WTC11 (cell line): Measurements from ENCODE around the gene GALNT16. TPM values are rescaled to one million over a fixed set of nuclear protein-coding genes. Genes with fewer than 3 reads are reported as not detected.

ENCODE experiments used
- ATAC-seq: fragments of 200-7000 bp; cut with Tn5 transposase; 2 replicates; pipeline ENCODE4 v1.10.0; 2021; ENCODE audit warnings: mild to moderate bottlenecking, moderate library complexity
- CTCF ChIA-PET: fragments of 300-600 bp; sonication (Branson Sonifier 250); formaldehyde crosslinking; loops from one replicate; lab custom pipeline; 2021; ENCODE audit warnings: antibody characterized with exemption; lab: Charles Lee
- POLR2A ChIA-PET: fragments of 350-600 bp; sonication (Branson Sonifier 250); formaldehyde crosslinking; loops from one replicate; lab custom pipeline; 2021; ENCODE audit warnings: antibody characterized with exemption; lab: Charles Lee
- DNase-seq: peaks from one replicate; pipeline ENCODE4 v3.0.0; 2021; ENCODE audit warnings: low spot score
- H3K27ac Mint-ChIP-seq: 2 replicates; pipeline ENCODE4 v1.8.0; 2021; ENCODE audit warnings: mixed read lengths
- H3K27me3 Mint-ChIP-seq: 2 replicates; pipeline ENCODE4 v1.8.0; 2021; ENCODE audit warnings: low read depth, mild to moderate bottlenecking, moderate library complexity, mixed read lengths
- H3K36me3 Mint-ChIP-seq: 2 replicates; pipeline ENCODE4 v1.8.0; 2021; ENCODE audit warnings: mixed read lengths
- H3K4me1 Mint-ChIP-seq: 2 replicates; pipeline ENCODE4 v1.8.0; 2022; ENCODE audit warnings: mixed read lengths
- H3K4me3 Mint-ChIP-seq: 2 replicates; pipeline ENCODE4 v1.8.0; 2021; ENCODE audit warnings: mild to moderate bottlenecking, moderate library complexity, mixed read lengths
- H3K9me3 Mint-ChIP-seq: 2 replicates; pipeline ENCODE4 v1.8.0; 2021; ENCODE audit warnings: mixed read lengths
- EMX1 ChIP-seq: fragments of 250-450 bp; sonication (Bioruptor Pico); IDR thresholded peaks from 2 replicates; pipeline ENCODE4 v1.8.0; 2021; ENCODE audit warnings: mild to moderate bottlenecking
- GABPB1 ChIP-seq: sonication (generic); formaldehyde crosslinking; IDR thresholded peaks from 2 replicates; pipeline ENCODE4 v1.8.1; 2023; ENCODE audit warnings: mild to moderate bottlenecking, missing genetic modification reagents
- GRHL2 ChIP-seq: fragments of 250-450 bp; sonication (Bioruptor Pico); IDR thresholded peaks from 2 replicates; pipeline ENCODE4 v1.8.0; 2022; ENCODE audit warnings: mild to moderate bottlenecking, moderate library complexity; ENCODE audit not compliant: insufficient replicate concordance, severe bottlenecking
- IRF2 ChIP-seq: sonication (generic); formaldehyde crosslinking; IDR thresholded peaks from 2 replicates; pipeline ENCODE4 v1.8.0; 2022; ENCODE audit warnings: low read depth, missing genetic modification reagents, borderline replicate concordance
- SMAD4 ChIP-seq: sonication (generic); formaldehyde crosslinking; IDR thresholded peaks from 2 replicates; pipeline ENCODE4 v1.8.0; 2022; ENCODE audit warnings: mild to moderate bottlenecking, missing genetic modification reagents
- ZNF396 ChIP-seq: fragments of 250-450 bp; sonication (Bioruptor Pico); IDR thresholded peaks from 2 replicates; pipeline ENCODE4 v1.8.0; 2021; ENCODE audit warnings: mild to moderate bottlenecking, moderate library complexity, borderline replicate concordance
- total RNA-seq: library from RNA; stranded (reverse); gene quantifications from 3 replicates; pipeline ENCODE4 v1.2.3, GENCODE V29; 2021
- TF ChIP-seq, protein P1 (sequence below): sonication (generic); formaldehyde crosslinking; IDR thresholded peaks from 2 replicates; pipeline ENCODE4 v1.8.1; 2022; ENCODE audit warnings: mild to moderate bottlenecking, moderate library complexity, missing genetic modification reagents
- TF ChIP-seq, protein P2 (sequence below): sonication (generic); formaldehyde crosslinking; IDR thresholded peaks from 2 replicates; pipeline ENCODE4 v1.8.0; 2022; ENCODE audit warnings: mild to moderate bottlenecking, missing genetic modification reagents
- TF ChIP-seq, protein P3 (sequence below): sonication (generic); formaldehyde crosslinking; IDR thresholded peaks from 2 replicates; pipeline ENCODE4 v1.8.0; 2023; ENCODE audit warnings: missing genetic modification reagents, mild to moderate bottlenecking, borderline replicate concordance
- TF ChIP-seq, protein P4 (sequence below): sonication (generic); formaldehyde crosslinking; IDR thresholded peaks from 2 replicates; pipeline ENCODE4 v1.8.0; 2022; ENCODE audit warnings: mild to moderate bottlenecking, missing genetic modification reagents
- TF ChIP-seq, protein P5 (sequence below): fragments of 250-450 bp; sonication (Bioruptor Pico); IDR thresholded peaks from 2 replicates; pipeline ENCODE4 v1.9.0; 2021; ENCODE audit warnings: mild to moderate bottlenecking
- TF ChIP-seq, protein P6 (sequence below): sonication (generic); formaldehyde crosslinking; conservative IDR thresholded peaks from 2 replicates; pipeline ENCODE4 v1.8.1; 2022; ENCODE audit warnings: mild to moderate bottlenecking, missing genetic modification reagents

Gene GALNT16
- total RNA-seq, 1 experiment from 2014 or later = 4.5 TPM

DNA sequence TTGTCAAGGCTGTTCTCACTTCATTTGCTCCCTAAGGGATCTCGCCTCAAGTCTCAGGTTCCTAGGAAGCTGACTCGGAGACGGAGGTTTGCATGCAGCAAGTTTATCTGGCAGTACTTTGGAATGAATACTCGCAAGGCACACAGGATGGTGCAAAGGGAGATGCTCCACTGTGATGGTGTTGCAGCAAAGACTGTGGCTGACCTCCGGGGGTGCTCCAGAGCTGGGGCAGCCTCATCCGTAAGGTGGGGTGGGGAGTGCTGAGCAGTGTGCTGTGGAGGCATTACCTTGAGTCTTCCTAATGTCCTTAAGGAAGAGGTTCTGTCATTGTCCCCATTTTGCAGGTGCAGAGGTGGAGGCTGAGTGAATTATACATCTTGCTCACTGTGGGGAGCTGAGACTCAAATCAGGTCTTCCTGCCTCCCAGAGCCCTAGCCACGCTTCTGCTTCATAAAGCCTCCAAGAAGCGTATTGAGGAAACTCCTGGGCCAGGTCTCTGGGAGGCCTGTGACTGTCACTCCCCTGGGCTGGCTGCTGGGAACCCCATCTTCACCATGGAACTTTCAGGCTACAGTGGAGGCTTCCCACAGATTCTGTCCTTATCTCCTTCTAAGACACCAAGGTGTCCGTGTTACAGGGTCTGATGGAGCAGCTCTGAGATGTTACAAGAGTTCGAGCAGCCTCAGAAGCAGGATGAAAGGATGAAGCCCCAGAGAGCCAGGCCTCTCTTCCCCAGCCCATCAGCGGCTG is 39.5 kb downstream of the GALNT16 start:
- ChIA-PET POLR2A (no interaction called here), CTCF (interaction anchor here (0.5 to 3.2 kb wide), 9 partner anchors 9 to 873 kb away, joined by 3 to 23 read pairs (median 3); partner anchors contain the start of gene GALNT16)
- no peaks in the 10 kb centered on the region; the same call in 1 of the 2 replicates for H3K27me3 Mint-ChIP-seq
- 0 out of 2 replicates have a peak, but pooled peaks cover 3% of the 10 kb centered on the region for H3K4me1 Mint-ChIP-seq
- no peak overlapping the region for H3K4me3 Mint-ChIP-seq
- H3K27ac Mint-ChIP-seq = no peak overlapping the region
- ATAC-seq = peak; percentile 99
- H3K9me3 Mint-ChIP-seq = no peaks in the 10 kb centered on the region
- no peak for TF ChIP-seq EMX1 (CRISPR knock-in tag)
- TF ChIP-seq, protein P1, sequence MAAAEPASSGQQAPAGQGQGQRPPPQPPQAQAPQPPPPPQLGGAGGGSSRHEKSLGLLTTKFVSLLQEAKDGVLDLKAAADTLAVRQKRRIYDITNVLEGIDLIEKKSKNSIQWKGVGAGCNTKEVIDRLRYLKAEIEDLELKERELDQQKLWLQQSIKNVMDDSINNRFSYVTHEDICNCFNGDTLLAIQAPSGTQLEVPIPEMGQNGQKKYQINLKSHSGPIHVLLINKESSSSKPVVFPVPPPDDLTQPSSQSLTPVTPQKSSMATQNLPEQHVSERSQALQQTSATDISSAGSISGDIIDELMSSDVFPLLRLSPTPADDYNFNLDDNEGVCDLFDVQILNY = no peak
- TF ChIP-seq, protein P2, sequence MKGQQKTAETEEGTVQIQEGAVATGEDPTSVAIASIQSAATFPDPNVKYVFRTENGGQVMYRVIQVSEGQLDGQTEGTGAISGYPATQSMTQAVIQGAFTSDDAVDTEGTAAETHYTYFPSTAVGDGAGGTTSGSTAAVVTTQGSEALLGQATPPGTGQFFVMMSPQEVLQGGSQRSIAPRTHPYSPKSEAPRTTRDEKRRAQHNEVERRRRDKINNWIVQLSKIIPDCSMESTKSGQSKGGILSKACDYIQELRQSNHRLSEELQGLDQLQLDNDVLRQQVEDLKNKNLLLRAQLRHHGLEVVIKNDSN = no peak
- TF ChIP-seq, protein P3, sequence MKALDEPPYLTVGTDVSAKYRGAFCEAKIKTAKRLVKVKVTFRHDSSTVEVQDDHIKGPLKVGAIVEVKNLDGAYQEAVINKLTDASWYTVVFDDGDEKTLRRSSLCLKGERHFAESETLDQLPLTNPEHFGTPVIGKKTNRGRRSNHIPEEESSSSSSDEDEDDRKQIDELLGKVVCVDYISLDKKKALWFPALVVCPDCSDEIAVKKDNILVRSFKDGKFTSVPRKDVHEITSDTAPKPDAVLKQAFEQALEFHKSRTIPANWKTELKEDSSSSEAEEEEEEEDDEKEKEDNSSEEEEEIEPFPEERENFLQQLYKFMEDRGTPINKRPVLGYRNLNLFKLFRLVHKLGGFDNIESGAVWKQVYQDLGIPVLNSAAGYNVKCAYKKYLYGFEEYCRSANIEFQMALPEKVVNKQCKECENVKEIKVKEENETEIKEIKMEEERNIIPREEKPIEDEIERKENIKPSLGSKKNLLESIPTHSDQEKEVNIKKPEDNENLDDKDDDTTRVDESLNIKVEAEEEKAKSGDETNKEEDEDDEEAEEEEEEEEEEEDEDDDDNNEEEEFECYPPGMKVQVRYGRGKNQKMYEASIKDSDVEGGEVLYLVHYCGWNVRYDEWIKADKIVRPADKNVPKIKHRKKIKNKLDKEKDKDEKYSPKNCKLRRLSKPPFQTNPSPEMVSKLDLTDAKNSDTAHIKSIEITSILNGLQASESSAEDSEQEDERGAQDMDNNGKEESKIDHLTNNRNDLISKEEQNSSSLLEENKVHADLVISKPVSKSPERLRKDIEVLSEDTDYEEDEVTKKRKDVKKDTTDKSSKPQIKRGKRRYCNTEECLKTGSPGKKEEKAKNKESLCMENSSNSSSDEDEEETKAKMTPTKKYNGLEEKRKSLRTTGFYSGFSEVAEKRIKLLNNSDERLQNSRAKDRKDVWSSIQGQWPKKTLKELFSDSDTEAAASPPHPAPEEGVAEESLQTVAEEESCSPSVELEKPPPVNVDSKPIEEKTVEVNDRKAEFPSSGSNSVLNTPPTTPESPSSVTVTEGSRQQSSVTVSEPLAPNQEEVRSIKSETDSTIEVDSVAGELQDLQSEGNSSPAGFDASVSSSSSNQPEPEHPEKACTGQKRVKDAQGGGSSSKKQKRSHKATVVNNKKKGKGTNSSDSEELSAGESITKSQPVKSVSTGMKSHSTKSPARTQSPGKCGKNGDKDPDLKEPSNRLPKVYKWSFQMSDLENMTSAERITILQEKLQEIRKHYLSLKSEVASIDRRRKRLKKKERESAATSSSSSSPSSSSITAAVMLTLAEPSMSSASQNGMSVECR (CRISPR knock-in tag) = no peak
- TF ChIP-seq, protein P4, sequence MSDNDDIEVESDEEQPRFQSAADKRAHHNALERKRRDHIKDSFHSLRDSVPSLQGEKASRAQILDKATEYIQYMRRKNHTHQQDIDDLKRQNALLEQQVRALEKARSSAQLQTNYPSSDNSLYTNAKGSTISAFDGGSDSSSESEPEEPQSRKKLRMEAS (CRISPR knock-in tag) = no peak
- TF ChIP-seq, protein P5, sequence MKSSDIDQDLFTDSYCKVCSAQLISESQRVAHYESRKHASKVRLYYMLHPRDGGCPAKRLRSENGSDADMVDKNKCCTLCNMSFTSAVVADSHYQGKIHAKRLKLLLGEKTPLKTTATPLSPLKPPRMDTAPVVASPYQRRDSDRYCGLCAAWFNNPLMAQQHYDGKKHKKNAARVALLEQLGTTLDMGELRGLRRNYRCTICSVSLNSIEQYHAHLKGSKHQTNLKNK (CRISPR knock-in tag) = no peak
- peak; percentile 65 for DNase-seq
- H3K36me3 Mint-ChIP-seq = no peaks in the 10 kb centered on the region

DNA sequence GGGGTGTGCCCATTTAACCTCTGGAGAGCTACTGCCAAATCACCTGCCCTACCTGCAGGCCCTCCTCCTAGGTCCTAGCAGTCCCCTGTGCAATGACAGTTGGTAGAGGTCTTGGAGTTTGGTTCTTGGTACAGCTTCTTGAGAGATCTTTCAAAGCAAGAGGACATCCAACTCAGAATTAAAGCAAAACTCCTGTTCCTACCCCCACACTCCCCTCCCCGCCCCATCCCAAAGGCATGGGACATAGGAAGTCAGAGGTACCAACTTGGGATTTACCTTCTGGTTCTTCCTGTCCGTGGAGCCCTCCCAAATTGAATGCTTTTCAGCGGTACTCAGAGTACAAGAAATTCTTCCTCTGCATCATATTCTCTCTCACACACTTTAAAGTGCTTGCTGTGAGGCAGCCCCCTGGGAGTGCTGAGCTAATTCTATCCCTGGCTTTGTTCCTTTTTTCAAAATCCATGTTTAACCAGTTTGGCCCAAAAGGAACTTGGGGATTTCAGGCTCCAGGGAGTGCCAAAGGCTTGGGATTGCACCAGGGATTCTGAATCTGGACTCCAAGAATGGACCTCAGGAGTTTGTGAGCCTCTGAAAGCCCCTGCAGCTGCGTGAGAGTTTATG is 40.8 kb downstream of the GALNT16 start:
- ChIA-PET CTCF (interaction anchor here (0.8 to 2.1 kb wide), 5 partner anchors 13 to 171 kb away, joined by 4 to 9 read pairs (median 4); no protein-coding TSS in a partner anchor), POLR2A (no interaction called here)
- no peaks in the 10 kb centered on the region for H3K9me3 Mint-ChIP-seq
- no peak for DNase-seq
- H3K27ac Mint-ChIP-seq = no peak overlapping the region
- 0 out of 2 replicates have a peak, but pooled peaks cover 3% of the 10 kb centered on the region for H3K4me1 Mint-ChIP-seq
- no peaks in the 10 kb centered on the region; the same call in 1 of the 2 replicates for H3K27me3 Mint-ChIP-seq
- TF ChIP-seq SMAD4 = no peak
- TF ChIP-seq IRF2 = no peak
- TF ChIP-seq GRHL2 (CRISPR knock-in tag) = no peak
- TF ChIP-seq, protein P6, sequence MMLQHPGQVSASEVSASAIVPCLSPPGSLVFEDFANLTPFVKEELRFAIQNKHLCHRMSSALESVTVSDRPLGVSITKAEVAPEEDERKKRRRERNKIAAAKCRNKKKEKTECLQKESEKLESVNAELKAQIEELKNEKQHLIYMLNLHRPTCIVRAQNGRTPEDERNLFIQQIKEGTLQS (CRISPR knock-in tag) = no peak
- TF ChIP-seq GABPB1 = no peak
- no peak for ATAC-seq
- H3K4me3 Mint-ChIP-seq = no peak overlapping the region
- no peaks in the 10 kb centered on the region for H3K36me3 Mint-ChIP-seq

DNA sequence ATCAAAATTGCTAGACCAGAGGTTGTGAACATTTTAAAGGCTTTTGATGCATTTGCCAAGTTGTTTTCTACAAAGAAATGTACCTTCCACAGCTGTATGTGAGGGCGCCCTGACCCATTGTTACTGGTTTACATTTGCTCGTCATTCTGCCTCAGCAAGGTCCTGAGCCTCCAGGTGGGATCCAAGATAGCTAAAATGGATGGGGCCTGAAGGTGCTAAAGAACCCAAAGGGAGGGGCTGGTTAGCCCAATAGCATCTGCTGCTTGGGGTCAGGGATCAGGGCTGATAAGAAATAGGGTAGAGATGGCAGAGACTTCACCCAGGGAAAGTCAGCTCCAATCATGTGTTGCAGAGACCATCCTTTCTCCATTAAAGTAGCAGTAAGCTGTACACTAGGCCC is 43.1 kb downstream of the GALNT16 start:
- 0 out of 2 replicates have a peak, but pooled peaks cover 3% of the 10 kb centered on the region for H3K4me1 Mint-ChIP-seq
- ChIA-PET POLR2A (no interaction called here), CTCF (interaction anchor here (0.6 to 2.0 kb wide), 4 partner anchors 15 to 200 kb away, joined by 3 to 7 read pairs (median 5); no protein-coding TSS in a partner anchor)
- ATAC-seq = no peak
- no peak overlapping the region for H3K27ac Mint-ChIP-seq
- no peak overlapping the region for H3K4me3 Mint-ChIP-seq
- H3K9me3 Mint-ChIP-seq = no peaks in the 10 kb centered on the region
- H3K36me3 Mint-ChIP-seq = no peaks in the 10 kb centered on the region
- no peak for DNase-seq
- H3K27me3 Mint-ChIP-seq = no peaks in the 10 kb centered on the region; the same call in 1 of the 2 replicates
- no peak for TF ChIP-seq ZNF396 (CRISPR knock-in tag)
